ENCODE results near the gene SORCS3. TPM values are rescaled to one million over a fixed set of nuclear protein-coding genes. Genes with fewer than 3 reads are reported as not detected.

The SORCS3 gene
- total RNA-seq, 1 experiment from 2014 or later, result not detected

GRCh38 chr10:104893701-104894100 lies 252.6 kb downstream of the SORCS3 start:
- no peak overlapping the region for H3K9ac ChIP-seq (ENCODE audit: low read length)
- no peak overlapping the region for H3K4me3 ChIP-seq (replicated peaks in 1 of 2; ENCODE audit: low read depth in 1 of 2, low read length in 2 of 2)
- H4K20me1 ChIP-seq (ENCODE audit: insufficient read depth), result no peaks in the 10 kb centered on the region
- intact Hi-C loops (cut with micrococcal nuclease), result no loop called here
- H3K27me3 ChIP-seq (ENCODE audit: insufficient read depth, low read length), result peaks cover 52% of the 10 kb centered on the region
- H3K9me2 ChIP-seq (ENCODE audit: insufficient read depth), result no peaks in the 10 kb centered on the region
- H3K4me1 ChIP-seq (ENCODE audit: control insufficient read depth in 1 of 2, insufficient read depth in 2 of 2, low read length in 2 of 2), result no peaks in the 10 kb centered on the region
- no peak overlapping the region for H3K4me2 ChIP-seq (ENCODE audit: low read length)
- ATAC-seq (no peak), DNase-seq (ENCODE audit: low read depth, low spot score) (no peak)
- TF ChIP-seq EZH2 (IDR thresholded peaks at IDR 0.05), result no peak
- no peak for TF ChIP-seq EGR1 (IDR thresholded peaks at IDR 0.05; ENCODE audit: low read depth)
- TF ChIP-seq POLR2A (IDR thresholded peaks at IDR 0.05; ENCODE audit: borderline replicate concordance, extremely low read depth, insufficient read depth, insufficient read length), result no peak
- TF ChIP-seq FOSL1 (IDR thresholded peaks at IDR 0.05; ENCODE audit: low read depth), result no peak
- no peak for TF ChIP-seq SP1 (IDR thresholded peaks at IDR 0.05; ENCODE audit: low read depth)
- TF ChIP-seq CTCF (IDR thresholded peaks at IDR 0.05 in 2 of 3, conservative IDR thresholded peaks at IDR 0.05 in 1 of 3; ENCODE audit: borderline replicate concordance in 1 of 3, insufficient read depth in 1 of 3, low read depth in 2 of 3, low read length in 2 of 3), result no peak
- TF ChIP-seq JUND (IDR thresholded peaks at IDR 0.05), result no peak
- TF ChIP-seq ELF1 (IDR thresholded peaks at IDR 0.05; ENCODE audit: borderline replicate concordance, low read depth), result no peak
- TF ChIP-seq ZFX (IDR thresholded peaks at IDR 0.05), result no peak
- TF ChIP-seq SRF (IDR thresholded peaks at IDR 0.05; ENCODE audit: low read depth), result no peak
- no peak for TF ChIP-seq EZH2phosphoT487 (IDR thresholded peaks at IDR 0.05; ENCODE audit: borderline replicate concordance)
- TF ChIP-seq ZNF274 (IDR thresholded peaks at IDR 0.05; ENCODE audit: low read depth, low read length), result no peak
- no peak for TF ChIP-seq POLR2AphosphoS5 (IDR thresholded peaks at IDR 0.05; ENCODE audit: low read depth, low read length)
- BruUV-seq (replicated peaks), result no TSS peak
- ChIA-PET RAD21 (ENCODE audit: low non-redundant PET in 1 of 2, low total read pairs in 2 of 2, uncharacterized antibody in 2 of 2, unreplicated experiment in 2 of 2) (no interaction called here), POLR2A (no interaction called here), CTCF (no interaction called here)
- H3K9me3 ChIP-seq (ENCODE audit: control insufficient read depth in 1 of 2, insufficient read depth in 1 of 2, low read depth in 1 of 2, low read length in 2 of 2), result no peaks in the 10 kb centered on the region
- no peak overlapping the region for H3K27ac ChIP-seq (ENCODE audit: low read depth, low read length)
- H3K79me2 ChIP-seq (ENCODE audit: insufficient read depth, low read length), result no peaks in the 10 kb centered on the region
- H2AFZ ChIP-seq (ENCODE audit: low read depth, low read length, poor library complexity, severe bottlenecking), result no peak overlapping the region
- H3K36me3 ChIP-seq (ENCODE audit: control insufficient read depth in 1 of 2, insufficient read depth in 2 of 2, low read length in 2 of 2), result no peaks in the 10 kb centered on the region
